GM12878 (cell line): ENCODE results near the gene NSMCE3.

Experiments used
- CEBPB ChIP-seq, 2 experiments: fragments of 150-350 bp in 1 of 2; IDR thresholded peaks; 2 replicates each; pipeline ENCODE4 v1.6.1; 2012 to 2014; ENCODE audit warnings: low read depth in 2 of 2, low read length in 2 of 2, borderline replicate concordance in 1 of 2, inconsistent platforms in 1 of 2
- FOXM1 ChIP-seq: IDR thresholded peaks from 2 replicates; pipeline ENCODE4 v1.6.1; 2012; ENCODE audit warnings: low read depth, mild to moderate bottlenecking, inconsistent platforms, low read length, moderate library complexity
- GABPA ChIP-seq: IDR thresholded peaks from 2 replicates; pipeline ENCODE4 v1.6.1; 2014; ENCODE audit warnings: antibody characterized with exemption, low read depth, mild to moderate bottlenecking, inconsistent platforms
- JUND ChIP-seq: IDR thresholded peaks from 2 replicates; pipeline ENCODE4 v1.6.1; 2012; ENCODE audit warnings: low read depth, mild to moderate bottlenecking, low read length, improper control_type of control experiment, moderate library complexity
- PML ChIP-seq: IDR thresholded peaks from 2 replicates; pipeline ENCODE4 v1.6.1; 2012; ENCODE audit warnings: low read length, inconsistent platforms
- POLR2AphosphoS5 ChIP-seq: IDR thresholded peaks from 2 replicates; pipeline ENCODE4 v1.6.1; 2011; ENCODE audit warnings: mild to moderate bottlenecking, low read length, inconsistent platforms
- TF ChIP-seq, protein P1 (sequence below), 3 experiments: IDR thresholded peaks in 2 of 3; conservative IDR thresholded peaks in 1 of 3; 2 replicates each; pipeline ENCODE4 v1.5.1; 2011; ENCODE audit warnings: low read depth in 3 of 3, low read length in 3 of 3, mild to moderate bottlenecking in 3 of 3, control low read depth in 2 of 3, moderate library complexity in 2 of 3, inconsistent platforms in 1 of 3, mixed read lengths in 1 of 3; ENCODE audit not compliant: control insufficient read depth in 2 of 3, insufficient read depth in 1 of 3; ENCODE audit errors: extremely low read depth in 1 of 3
- TF ChIP-seq, protein P2 (sequence below): IDR thresholded peaks from 2 replicates; pipeline ENCODE4 v1.6.1; 2012; ENCODE audit warnings: low read depth, low read length, improper control_type of control experiment
- TF ChIP-seq, protein P3 (sequence below): IDR thresholded peaks from 2 replicates; pipeline ENCODE4 v1.6.1; 2011; ENCODE audit warnings: low read depth, low read length, improper control_type of control experiment, borderline replicate concordance

DNA sequence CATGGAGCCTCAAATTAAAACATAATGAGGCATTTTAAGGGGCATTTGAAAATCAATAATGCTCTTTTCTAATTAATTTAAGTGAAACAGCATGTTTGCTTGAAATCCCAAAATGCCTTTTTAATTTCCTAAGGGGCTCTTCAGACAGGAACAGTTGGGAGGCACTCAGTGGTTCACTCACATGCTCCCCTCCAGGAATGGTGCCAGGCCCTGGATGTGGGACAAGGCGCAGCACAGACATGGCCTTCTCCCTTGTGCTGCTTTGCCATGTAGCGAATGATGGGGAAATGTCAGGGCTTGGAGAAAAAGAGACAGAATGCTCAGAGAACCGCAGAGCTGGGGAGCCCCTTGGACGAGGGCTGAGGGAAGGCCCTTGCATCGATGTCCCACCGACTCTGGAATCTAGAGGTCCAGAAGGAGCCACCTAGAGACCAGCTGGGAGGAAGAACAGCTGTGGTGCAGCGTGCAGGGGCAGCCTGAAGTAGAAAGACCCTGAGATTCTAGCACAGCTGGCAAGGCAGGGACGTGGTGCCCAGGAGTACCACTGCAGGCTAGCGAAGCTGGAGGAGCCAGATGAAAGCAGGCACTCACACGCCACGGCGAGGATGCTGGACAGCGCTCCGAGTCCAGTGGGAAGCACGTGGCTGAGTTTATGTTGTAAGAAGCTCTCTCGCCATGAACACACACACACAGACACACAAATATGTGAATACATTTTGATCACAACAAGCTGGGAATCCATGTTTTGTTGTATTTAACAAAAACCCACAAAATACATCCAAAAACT is 27.0 kb downstream of the NSMCE3 start:
- TF ChIP-seq JUND (no peak), FOXM1 (no peak), CEBPB (IDR thresholded peaks at IDR 0.05; ENCODE audit: borderline replicate concordance in 1 of 2, low read depth in 2 of 2, low read length in 2 of 2) (no peak), PML (no peak), POLR2AphosphoS5 (no peak), GABPA (no peak)
- TF ChIP-seq, protein P1, sequence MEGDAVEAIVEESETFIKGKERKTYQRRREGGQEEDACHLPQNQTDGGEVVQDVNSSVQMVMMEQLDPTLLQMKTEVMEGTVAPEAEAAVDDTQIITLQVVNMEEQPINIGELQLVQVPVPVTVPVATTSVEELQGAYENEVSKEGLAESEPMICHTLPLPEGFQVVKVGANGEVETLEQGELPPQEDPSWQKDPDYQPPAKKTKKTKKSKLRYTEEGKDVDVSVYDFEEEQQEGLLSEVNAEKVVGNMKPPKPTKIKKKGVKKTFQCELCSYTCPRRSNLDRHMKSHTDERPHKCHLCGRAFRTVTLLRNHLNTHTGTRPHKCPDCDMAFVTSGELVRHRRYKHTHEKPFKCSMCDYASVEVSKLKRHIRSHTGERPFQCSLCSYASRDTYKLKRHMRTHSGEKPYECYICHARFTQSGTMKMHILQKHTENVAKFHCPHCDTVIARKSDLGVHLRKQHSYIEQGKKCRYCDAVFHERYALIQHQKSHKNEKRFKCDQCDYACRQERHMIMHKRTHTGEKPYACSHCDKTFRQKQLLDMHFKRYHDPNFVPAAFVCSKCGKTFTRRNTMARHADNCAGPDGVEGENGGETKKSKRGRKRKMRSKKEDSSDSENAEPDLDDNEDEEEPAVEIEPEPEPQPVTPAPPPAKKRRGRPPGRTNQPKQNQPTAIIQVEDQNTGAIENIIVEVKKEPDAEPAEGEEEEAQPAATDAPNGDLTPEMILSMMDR (IDR thresholded peaks at IDR 0.05 in 2 of 3, conservative IDR thresholded peaks at IDR 0.05 in 1 of 3; ENCODE audit: control insufficient read depth in 2 of 3, extremely low read depth in 1 of 3, insufficient read depth in 1 of 3, low read depth in 3 of 3, low read length in 3 of 3): no peak
- TF ChIP-seq, protein P2, sequence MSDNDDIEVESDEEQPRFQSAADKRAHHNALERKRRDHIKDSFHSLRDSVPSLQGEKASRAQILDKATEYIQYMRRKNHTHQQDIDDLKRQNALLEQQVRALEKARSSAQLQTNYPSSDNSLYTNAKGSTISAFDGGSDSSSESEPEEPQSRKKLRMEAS: no peak
- TF ChIP-seq, protein P3, sequence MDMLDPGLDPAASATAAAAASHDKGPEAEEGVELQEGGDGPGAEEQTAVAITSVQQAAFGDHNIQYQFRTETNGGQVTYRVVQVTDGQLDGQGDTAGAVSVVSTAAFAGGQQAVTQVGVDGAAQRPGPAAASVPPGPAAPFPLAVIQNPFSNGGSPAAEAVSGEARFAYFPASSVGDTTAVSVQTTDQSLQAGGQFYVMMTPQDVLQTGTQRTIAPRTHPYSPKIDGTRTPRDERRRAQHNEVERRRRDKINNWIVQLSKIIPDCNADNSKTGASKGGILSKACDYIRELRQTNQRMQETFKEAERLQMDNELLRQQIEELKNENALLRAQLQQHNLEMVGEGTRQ: no peak
